HEK293 (cell line): Measurements from ENCODE around the gene EYA2.

Source experiments
- CTCF ChIA-PET: fragments of 350-600 bp; formaldehyde crosslinking; extraction: SDS; loops from one replicate; lab custom pipeline; 2021; ENCODE audit warnings: antibody characterized with exemption; lab: Yijun Ruan, JAX
- POLR2A ChIA-PET: fragments of 300-600 bp; formaldehyde crosslinking; extraction: SDS; loops from one replicate; lab custom pipeline; 2020; ENCODE audit warnings: antibody characterized with exemption, inconsistent platforms; lab: Yijun Ruan, JAX
- H3K27ac ChIP-seq: fragments of 200-500 bp; sonication (Bioruptor generic); 2 replicates; pipeline ENCODE4 v1.5.1; 2014; ENCODE audit warnings: low read depth, low read length, control low read depth, inconsistent platforms; ENCODE audit errors: extremely low read depth
- H3K36me3 ChIP-seq, 2 experiments: fragments of 200-500 bp in 1 of 2; sonication (Bioruptor generic) in 1 of 2; 1 replicate in 1 of 2; 2 replicates in 1 of 2; pipeline ENCODE4 v1.5.1; 2014 to 2017; ENCODE audit warnings: inconsistent platforms in 2 of 2, low read length in 2 of 2; ENCODE audit not compliant: control insufficient read depth in 2 of 2, insufficient read depth in 1 of 2
- H3K4me1 ChIP-seq: fragments of 200-500 bp; sonication (Bioruptor generic); 2 replicates; pipeline ENCODE4 v1.5.1; 2014; ENCODE audit warnings: mild to moderate bottlenecking, low read length, inconsistent platforms; ENCODE audit not compliant: control insufficient read depth, insufficient read depth
- H3K4me3 ChIP-seq: 2 replicates; pipeline ENCODE4 v1.5.1; 2011; ENCODE audit warnings: low read depth, mild to moderate bottlenecking, control low read depth, low read length, moderate library complexity
- H3K9me3 ChIP-seq: fragments of 200-500 bp; sonication (Bioruptor generic); 2 replicates; pipeline ENCODE4 v1.5.1; 2014; ENCODE audit warnings: low read depth, low read length, inconsistent platforms; ENCODE audit not compliant: control insufficient read depth, insufficient read depth
- IKZF3 ChIP-seq: fragments of 450-650 bp; IDR thresholded peaks from 2 replicates; pipeline ENCODE4 v1.5.0; 2018; ENCODE audit warnings: missing biosample characterization, mild to moderate bottlenecking, missing genetic modification characterization, moderate library complexity
- OSR2 ChIP-seq: fragments of 450-650 bp; formaldehyde crosslinking; IDR thresholded peaks from 2 replicates; pipeline ENCODE4 v1.5.1; 2016; ENCODE audit warnings: missing biosample characterization, missing genetic modification characterization
- RBAK ChIP-seq: fragments of 450-650 bp; formaldehyde crosslinking; IDR thresholded peaks from 2 replicates; pipeline ENCODE4 v1.5.1; 2016; ENCODE audit warnings: missing biosample characterization, missing genetic modification characterization
- SCRT2 ChIP-seq: fragments of 450-650 bp; formaldehyde crosslinking; IDR thresholded peaks from 2 replicates; pipeline ENCODE4 v1.5.1; 2016; ENCODE audit warnings: missing biosample characterization, missing genetic modification characterization
- TRIM28 ChIP-seq: IDR thresholded peaks from 2 replicates; pipeline ENCODE4 v1.6.1; 2011; ENCODE audit warnings: low read length, control low read depth, borderline replicate concordance
- ZFP41 ChIP-seq: fragments of 450-650 bp; formaldehyde crosslinking; IDR thresholded peaks from 2 replicates; pipeline ENCODE4 v1.5.1; 2016; ENCODE audit warnings: missing biosample characterization, missing genetic modification characterization, borderline replicate concordance
- ZNF239 ChIP-seq: fragments of 450-650 bp; formaldehyde crosslinking; IDR thresholded peaks from 2 replicates; pipeline ENCODE4 v1.5.1; 2016; ENCODE audit warnings: missing biosample characterization, missing genetic modification characterization
- ZNF324 ChIP-seq: fragments of 450-650 bp; formaldehyde crosslinking; IDR thresholded peaks from 2 replicates; pipeline ENCODE4 v1.5.1; 2016; ENCODE audit warnings: missing biosample characterization, missing genetic modification characterization
- ZNF426 ChIP-seq: fragments of 450-650 bp; formaldehyde crosslinking; IDR thresholded peaks from 2 replicates; pipeline ENCODE4 v1.5.1; 2017; ENCODE audit warnings: missing biosample characterization, missing genetic modification characterization, mild to moderate bottlenecking, inconsistent platforms, moderate library complexity
- ZNF610 ChIP-seq: fragments of 450-650 bp; formaldehyde crosslinking; IDR thresholded peaks from 2 replicates; pipeline ENCODE4 v1.5.1; 2016; ENCODE audit warnings: missing biosample characterization, missing genetic modification characterization, borderline replicate concordance
- ZNF843 ChIP-seq: fragments of 450-650 bp; formaldehyde crosslinking; IDR thresholded peaks from 2 replicates; pipeline ENCODE4 v1.5.1; 2016; ENCODE audit warnings: missing biosample characterization, missing genetic modification characterization
- ZSCAN23 ChIP-seq: fragments of 450-650 bp; formaldehyde crosslinking; IDR thresholded peaks from 2 replicates; pipeline ENCODE4 v1.5.1; 2016; ENCODE audit warnings: missing biosample characterization, missing genetic modification characterization
- TF ChIP-seq, protein P1 (sequence below): fragments of 450-650 bp; formaldehyde crosslinking; IDR thresholded peaks from 2 replicates; pipeline ENCODE4 v1.5.1; 2016; ENCODE audit warnings: missing biosample characterization, missing genetic modification characterization, low read depth
- TF ChIP-seq, protein P2 (sequence below): fragments of 450-650 bp; formaldehyde crosslinking; IDR thresholded peaks from 2 replicates; pipeline ENCODE4 v1.5.1; 2016; ENCODE audit warnings: missing biosample characterization, missing genetic modification characterization
- TF ChIP-seq, protein P3 (sequence below): fragments of 450-650 bp; formaldehyde crosslinking; IDR thresholded peaks from 2 replicates; pipeline ENCODE4 v1.5.1; 2016; ENCODE audit warnings: missing biosample characterization, missing genetic modification characterization, low read depth
- TF ChIP-seq, protein P4 (sequence below): fragments of 450-650 bp; formaldehyde crosslinking; IDR thresholded peaks from 2 replicates; pipeline ENCODE4 v1.5.1; 2016; ENCODE audit warnings: missing biosample characterization, missing genetic modification characterization, borderline replicate concordance
- TF ChIP-seq, protein P5 (sequence below): fragments of 450-650 bp; formaldehyde crosslinking; IDR thresholded peaks from 2 replicates; pipeline ENCODE4 v1.5.1; 2016; ENCODE audit warnings: missing biosample characterization, missing genetic modification characterization

Gene EYA2

GRCh38 chr20:46844965-46845364 is 49.7 kb upstream of the EYA2 start:
- TF ChIP-seq, protein P1, sequence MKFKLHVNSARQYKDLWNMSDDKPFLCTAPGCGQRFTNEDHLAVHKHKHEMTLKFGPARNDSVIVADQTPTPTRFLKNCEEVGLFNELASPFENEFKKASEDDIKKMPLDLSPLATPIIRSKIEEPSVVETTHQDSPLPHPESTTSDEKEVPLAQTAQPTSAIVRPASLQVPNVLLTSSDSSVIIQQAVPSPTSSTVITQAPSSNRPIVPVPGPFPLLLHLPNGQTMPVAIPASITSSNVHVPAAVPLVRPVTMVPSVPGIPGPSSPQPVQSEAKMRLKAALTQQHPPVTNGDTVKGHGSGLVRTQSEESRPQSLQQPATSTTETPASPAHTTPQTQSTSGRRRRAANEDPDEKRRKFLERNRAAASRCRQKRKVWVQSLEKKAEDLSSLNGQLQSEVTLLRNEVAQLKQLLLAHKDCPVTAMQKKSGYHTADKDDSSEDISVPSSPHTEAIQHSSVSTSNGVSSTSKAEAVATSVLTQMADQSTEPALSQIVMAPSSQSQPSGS (tag by site-specific recombination), result no peak
- TF ChIP-seq, protein P2, sequence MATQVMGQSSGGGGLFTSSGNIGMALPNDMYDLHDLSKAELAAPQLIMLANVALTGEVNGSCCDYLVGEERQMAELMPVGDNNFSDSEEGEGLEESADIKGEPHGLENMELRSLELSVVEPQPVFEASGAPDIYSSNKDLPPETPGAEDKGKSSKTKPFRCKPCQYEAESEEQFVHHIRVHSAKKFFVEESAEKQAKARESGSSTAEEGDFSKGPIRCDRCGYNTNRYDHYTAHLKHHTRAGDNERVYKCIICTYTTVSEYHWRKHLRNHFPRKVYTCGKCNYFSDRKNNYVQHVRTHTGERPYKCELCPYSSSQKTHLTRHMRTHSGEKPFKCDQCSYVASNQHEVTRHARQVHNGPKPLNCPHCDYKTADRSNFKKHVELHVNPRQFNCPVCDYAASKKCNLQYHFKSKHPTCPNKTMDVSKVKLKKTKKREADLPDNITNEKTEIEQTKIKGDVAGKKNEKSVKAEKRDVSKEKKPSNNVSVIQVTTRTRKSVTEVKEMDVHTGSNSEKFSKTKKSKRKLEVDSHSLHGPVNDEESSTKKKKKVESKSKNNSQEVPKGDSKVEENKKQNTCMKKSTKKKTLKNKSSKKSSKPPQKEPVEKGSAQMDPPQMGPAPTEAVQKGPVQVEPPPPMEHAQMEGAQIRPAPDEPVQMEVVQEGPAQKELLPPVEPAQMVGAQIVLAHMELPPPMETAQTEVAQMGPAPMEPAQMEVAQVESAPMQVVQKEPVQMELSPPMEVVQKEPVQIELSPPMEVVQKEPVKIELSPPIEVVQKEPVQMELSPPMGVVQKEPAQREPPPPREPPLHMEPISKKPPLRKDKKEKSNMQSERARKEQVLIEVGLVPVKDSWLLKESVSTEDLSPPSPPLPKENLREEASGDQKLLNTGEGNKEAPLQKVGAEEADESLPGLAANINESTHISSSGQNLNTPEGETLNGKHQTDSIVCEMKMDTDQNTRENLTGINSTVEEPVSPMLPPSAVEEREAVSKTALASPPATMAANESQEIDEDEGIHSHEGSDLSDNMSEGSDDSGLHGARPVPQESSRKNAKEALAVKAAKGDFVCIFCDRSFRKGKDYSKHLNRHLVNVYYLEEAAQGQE, result no peak
- TF ChIP-seq ZNF324 (tag by site-specific recombination) (no peak), OSR2 (tag by site-specific recombination) (no peak), ZNF843 (tag by site-specific recombination) (no peak), ZFP41 (no peak), ZSCAN23 (tag by site-specific recombination) (no peak)
- TF ChIP-seq, protein P3, sequence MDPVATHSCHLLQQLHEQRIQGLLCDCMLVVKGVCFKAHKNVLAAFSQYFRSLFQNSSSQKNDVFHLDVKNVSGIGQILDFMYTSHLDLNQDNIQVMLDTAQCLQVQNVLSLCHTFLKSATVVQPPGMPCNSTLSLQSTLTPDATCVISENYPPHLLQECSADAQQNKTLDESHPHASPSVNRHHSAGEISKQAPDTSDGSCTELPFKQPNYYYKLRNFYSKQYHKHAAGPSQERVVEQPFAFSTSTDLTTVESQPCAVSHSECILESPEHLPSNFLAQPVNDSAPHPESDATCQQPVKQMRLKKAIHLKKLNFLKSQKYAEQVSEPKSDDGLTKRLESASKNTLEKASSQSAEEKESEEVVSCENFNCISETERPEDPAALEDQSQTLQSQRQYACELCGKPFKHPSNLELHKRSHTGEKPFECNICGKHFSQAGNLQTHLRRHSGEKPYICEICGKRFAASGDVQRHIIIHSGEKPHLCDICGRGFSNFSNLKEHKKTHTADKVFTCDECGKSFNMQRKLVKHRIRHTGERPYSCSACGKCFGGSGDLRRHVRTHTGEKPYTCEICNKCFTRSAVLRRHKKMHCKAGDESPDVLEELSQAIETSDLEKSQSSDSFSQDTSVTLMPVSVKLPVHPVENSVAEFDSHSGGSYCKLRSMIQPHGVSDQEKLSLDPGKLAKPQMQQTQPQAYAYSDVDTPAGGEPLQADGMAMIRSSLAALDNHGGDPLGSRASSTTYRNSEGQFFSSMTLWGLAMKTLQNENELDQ (tag by site-specific recombination), result no peak
- POLR2A ChIA-PET, result no interaction called here

DNA sequence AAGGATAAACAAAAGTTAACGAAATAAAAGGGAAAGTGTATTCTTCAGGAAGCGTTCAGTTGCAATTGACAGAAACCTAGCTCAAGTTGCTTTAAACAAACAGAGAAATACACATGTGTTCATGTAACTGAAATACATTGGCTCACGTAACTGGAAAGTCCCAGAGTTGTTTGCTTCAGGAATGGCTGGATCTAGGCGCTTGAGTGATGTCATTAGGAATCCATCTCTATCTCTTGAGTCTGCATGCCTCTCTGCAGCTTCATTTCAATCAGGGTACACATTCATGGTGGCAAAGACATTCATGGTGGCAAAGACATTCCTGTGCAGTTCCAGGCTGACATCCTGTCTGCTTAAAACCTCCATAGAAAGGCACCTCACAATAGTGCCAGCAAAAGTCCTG is 45.4 kb upstream of the EYA2 start:
- Histone ChIP-seq H3K36me3 (no peaks in the 10 kb centered on the region), H3K4me1 (no peaks in the 10 kb centered on the region), H3K4me3 (no peak overlapping the region), H3K27ac (no peak overlapping the region), H3K9me3 (no peaks in the 10 kb centered on the region)
- ChIA-PET CTCF (no interaction called here), POLR2A (no interaction called here)
- TF ChIP-seq TRIM28 (no peak), IKZF3 (tag by site-specific recombination) (no peak), SCRT2 (no peak), ZNF610 (tag by site-specific recombination) (no peak), RBAK (tag by site-specific recombination) (no peak), ZNF426 (no peak), ZNF239 (tag by site-specific recombination) (no peak)
- TF ChIP-seq, protein P4, sequence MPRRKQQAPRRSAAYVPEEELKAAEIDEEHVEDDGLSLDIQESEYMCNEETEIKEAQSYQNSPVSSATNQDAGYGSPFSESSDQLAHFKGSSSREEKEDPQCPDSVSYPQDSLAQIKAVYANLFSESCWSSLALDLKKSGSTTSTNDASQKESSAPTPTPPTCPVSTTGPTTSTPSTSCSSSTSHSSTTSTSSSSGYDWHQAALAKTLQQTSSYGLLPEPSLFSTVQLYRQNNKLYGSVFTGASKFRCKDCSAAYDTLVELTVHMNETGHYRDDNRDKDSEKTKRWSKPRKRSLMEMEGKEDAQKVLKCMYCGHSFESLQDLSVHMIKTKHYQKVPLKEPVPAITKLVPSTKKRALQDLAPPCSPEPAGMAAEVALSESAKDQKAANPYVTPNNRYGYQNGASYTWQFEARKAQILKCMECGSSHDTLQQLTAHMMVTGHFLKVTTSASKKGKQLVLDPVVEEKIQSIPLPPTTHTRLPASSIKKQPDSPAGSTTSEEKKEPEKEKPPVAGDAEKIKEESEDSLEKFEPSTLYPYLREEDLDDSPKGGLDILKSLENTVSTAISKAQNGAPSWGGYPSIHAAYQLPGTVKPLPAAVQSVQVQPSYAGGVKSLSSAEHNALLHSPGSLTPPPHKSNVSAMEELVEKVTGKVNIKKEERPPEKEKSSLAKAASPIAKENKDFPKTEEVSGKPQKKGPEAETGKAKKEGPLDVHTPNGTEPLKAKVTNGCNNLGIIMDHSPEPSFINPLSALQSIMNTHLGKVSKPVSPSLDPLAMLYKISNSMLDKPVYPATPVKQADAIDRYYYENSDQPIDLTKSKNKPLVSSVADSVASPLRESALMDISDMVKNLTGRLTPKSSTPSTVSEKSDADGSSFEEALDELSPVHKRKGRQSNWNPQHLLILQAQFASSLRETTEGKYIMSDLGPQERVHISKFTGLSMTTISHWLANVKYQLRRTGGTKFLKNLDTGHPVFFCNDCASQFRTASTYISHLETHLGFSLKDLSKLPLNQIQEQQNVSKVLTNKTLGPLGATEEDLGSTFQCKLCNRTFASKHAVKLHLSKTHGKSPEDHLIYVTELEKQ (tag by site-specific recombination), result no peak
- TF ChIP-seq, protein P5, sequence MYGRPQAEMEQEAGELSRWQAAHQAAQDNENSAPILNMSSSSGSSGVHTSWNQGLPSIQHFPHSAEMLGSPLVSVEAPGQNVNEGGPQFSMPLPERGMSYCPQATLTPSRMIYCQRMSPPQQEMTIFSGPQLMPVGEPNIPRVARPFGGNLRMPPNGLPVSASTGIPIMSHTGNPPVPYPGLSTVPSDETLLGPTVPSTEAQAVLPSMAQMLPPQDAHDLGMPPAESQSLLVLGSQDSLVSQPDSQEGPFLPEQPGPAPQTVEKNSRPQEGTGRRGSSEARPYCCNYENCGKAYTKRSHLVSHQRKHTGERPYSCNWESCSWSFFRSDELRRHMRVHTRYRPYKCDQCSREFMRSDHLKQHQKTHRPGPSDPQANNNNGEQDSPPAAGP (tag by site-specific recombination), result no peak

More at GRCh38 chr20:46844965-46845364, 49.7 kb upstream of the EYA2 start:
- CTCF ChIA-PET, result no interaction called here
- H3K9me3 ChIP-seq, result no peaks in the 10 kb centered on the region
- no peak overlapping the region for H3K27ac ChIP-seq
- H3K4me3 ChIP-seq, result no peak overlapping the region
- no peaks in the 10 kb centered on the region for H3K4me1 ChIP-seq
- H3K36me3 ChIP-seq, result no peaks in the 10 kb centered on the region
